ENCODE results near the gene PRPF31. TPM values are rescaled to one million over a fixed set of nuclear protein-coding genes. Genes with fewer than 3 reads are reported as not detected.

PRPF31 gene
- total RNA-seq, 3 donors from 2014 or later = 34.3 to 54.6 (median 39.9) TPM

- DNase-seq (no peak), ATAC-seq (no peak)
- H3K4me3 ChIP-seq = no peak overlapping the region
- no peaks in the 10 kb centered on the region for H3K9me3 ChIP-seq
- peaks cover 8% of the 10 kb centered on the region for H3K36me3 ChIP-seq (ENCODE audit: low read depth)
- H3K4me1 ChIP-seq (ENCODE audit: low read depth) = no peaks in the 10 kb centered on the region
- intact Hi-C loops (cut with DNase I, micrococcal nuclease) = no loop called here
- TF ChIP-seq CTCF (IDR thresholded peaks at IDR 0.05) = no peak
Measured at GRCh38 chr19:54127688-54128440, 12.3 kb downstream of the PRPF31 start.

GRCh38 chr19:54128441-54128725, 12.8 kb downstream of the PRPF31 start:
- no peaks in the 10 kb centered on the region for H3K9me3 ChIP-seq
- H3K4me3 ChIP-seq = no peak overlapping the region
- intact Hi-C loops (cut with DNase I, micrococcal nuclease) = no loop called here
- no peak for TF ChIP-seq CTCF (IDR thresholded peaks at IDR 0.05)
- H3K4me1 ChIP-seq (ENCODE audit: low read depth) = no peaks in the 10 kb centered on the region
- H3K36me3 ChIP-seq (ENCODE audit: low read depth) = peaks cover 8% of the 10 kb centered on the region
- ATAC-seq (no peak), DNase-seq (no peak)

GRCh38 chr19:54128796-54129616, 13.5 kb downstream of the PRPF31 start:
- DNase-seq (no peak), ATAC-seq (no peak)
- Histone ChIP-seq H3K4me3 (no peak overlapping the region), H3K9me3 (no peaks in the 10 kb centered on the region), H3K36me3 (ENCODE audit: low read depth) (peaks cover 8% of the 10 kb centered on the region), H3K4me1 (ENCODE audit: low read depth) (no peaks in the 10 kb centered on the region)
- no peak for TF ChIP-seq CTCF (IDR thresholded peaks at IDR 0.05)
- intact Hi-C loops (cut with DNase I, micrococcal nuclease) = no loop called here

- no peaks in the 10 kb centered on the region for H3K4me1 ChIP-seq (ENCODE audit: low read depth)
- DNase-seq (peak in 1 of 3 donors; percentile 33), ATAC-seq (no peak)
- no peaks in the 10 kb centered on the region for H3K9me3 ChIP-seq
- no peak overlapping the region for H3K4me3 ChIP-seq
- TF ChIP-seq CTCF (IDR thresholded peaks at IDR 0.05) = no peak
- intact Hi-C loops (cut with DNase I, micrococcal nuclease) = no loop called here
- H3K36me3 ChIP-seq (ENCODE audit: low read depth) = peaks cover 7% of the 10 kb centered on the region
Measured at GRCh38 chr19:54129617-54129996, 14.1 kb downstream of the PRPF31 start.

- intact Hi-C loops (cut with DNase I, micrococcal nuclease) = no loop called here
- Histone ChIP-seq H3K9me3 (no peaks in the 10 kb centered on the region), H3K4me1 (ENCODE audit: low read depth) (peaks cover 15% of the 10 kb centered on the region), H3K4me3 (no peak overlapping the region), H3K36me3 (ENCODE audit: low read depth) (peaks cover 7% of the 10 kb centered on the region)
- ATAC-seq (no peak), DNase-seq (no peak)
- TF ChIP-seq CTCF (IDR thresholded peaks at IDR 0.05) = no peak
Measured at GRCh38 chr19:54133312-54133956, 17.9 kb downstream of the PRPF31 start.
